ENCODE measurements around the gene NET1.
"Not testable (repeated sequence)": the region's sequence is repeated elsewhere in the genome, so short reads cannot be mapped to it uniquely, and the experiment has no call there.

- TF ChIP-seq CTCF (IDR thresholded peaks at IDR 0.05); EP300 (IDR thresholded peaks at IDR 0.05; ENCODE audit: low read depth); POLR2A (IDR thresholded peaks at IDR 0.05); POLR2AphosphoS5 (IDR thresholded peaks at IDR 0.05): not testable (repeated sequence)
Measured at GRCh38 chr10:5379202-5379601, 33.2 kb upstream of the NET1 start.

All from transverse colon (tissue), 4 donors.